ENCODE results near the gene U2AF2. TPM values are rescaled to one million over a fixed set of nuclear protein-coding genes. Genes with fewer than 3 reads are reported as not detected.

U2AF2 gene
- total RNA-seq (ENCODE audit: unreplicated experiment): 219 TPM
- long read RNA-seq: 0 reads

DNA sequence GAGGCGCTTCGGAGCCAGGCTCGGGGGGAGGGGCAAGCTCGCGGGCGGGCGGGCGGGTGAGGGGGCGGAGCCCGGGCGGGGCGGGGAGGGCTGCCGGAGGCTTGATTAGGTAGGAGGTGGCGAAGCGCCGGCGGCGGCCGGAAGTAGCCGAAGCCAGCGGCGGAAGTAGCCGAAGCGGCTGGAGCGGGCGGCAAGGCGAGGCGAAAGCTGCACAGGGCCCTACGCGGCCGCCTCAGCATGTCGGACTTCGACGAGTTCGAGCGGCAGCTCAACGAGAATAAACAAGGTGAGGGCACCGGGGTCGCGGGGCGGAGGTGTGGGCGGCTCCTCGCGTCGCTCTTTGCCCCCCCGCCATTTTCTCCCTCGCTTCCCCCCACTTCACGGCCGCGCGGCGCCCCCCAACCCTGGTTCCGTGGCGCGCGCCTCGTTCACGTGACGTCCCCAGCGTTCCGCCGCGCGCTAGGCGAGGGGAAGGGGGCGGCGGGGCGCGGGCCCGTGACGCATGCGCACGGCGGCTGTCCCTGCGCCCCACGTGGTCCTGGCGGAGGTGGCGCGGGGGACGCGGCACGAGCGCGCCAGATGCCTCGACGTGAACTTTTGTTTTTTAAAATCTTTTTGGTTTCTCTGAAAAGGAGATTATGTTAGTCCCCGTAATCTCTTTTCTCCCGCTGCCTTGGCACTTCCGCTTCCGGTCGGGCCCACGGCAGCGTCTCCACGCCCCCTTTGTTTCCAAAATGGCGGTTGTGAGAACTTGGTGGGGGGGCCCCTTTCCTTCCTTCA is at the start of gene U2AF2:
U2AF2 (plus strand) TSS at position 168 of the 780 bp plus-strand sequence; CDS start at position 238, 70 bp downstream.
- Mint-ChIP-seq H3K9me3 (ENCODE audit: unreplicated experiment) (no peaks in the 10 kb centered on the region), H3K36me3 (ENCODE audit: low read depth, unreplicated experiment) (peaks cover 23% of the 10 kb centered on the region), H3K27me3 (ENCODE audit: unreplicated experiment) (peaks cover 38% of the 10 kb centered on the region), H3K4me1 (ENCODE audit: unreplicated experiment) (peaks cover 54% of the 10 kb centered on the region), H3K4me3 (ENCODE audit: unreplicated experiment) (peak within 1 kb of the TSS; percentile 99), H3K27ac (ENCODE audit: unreplicated experiment) (peak within 1 kb of the TSS; percentile 99)
- TF ChIP-seq, protein P1, sequence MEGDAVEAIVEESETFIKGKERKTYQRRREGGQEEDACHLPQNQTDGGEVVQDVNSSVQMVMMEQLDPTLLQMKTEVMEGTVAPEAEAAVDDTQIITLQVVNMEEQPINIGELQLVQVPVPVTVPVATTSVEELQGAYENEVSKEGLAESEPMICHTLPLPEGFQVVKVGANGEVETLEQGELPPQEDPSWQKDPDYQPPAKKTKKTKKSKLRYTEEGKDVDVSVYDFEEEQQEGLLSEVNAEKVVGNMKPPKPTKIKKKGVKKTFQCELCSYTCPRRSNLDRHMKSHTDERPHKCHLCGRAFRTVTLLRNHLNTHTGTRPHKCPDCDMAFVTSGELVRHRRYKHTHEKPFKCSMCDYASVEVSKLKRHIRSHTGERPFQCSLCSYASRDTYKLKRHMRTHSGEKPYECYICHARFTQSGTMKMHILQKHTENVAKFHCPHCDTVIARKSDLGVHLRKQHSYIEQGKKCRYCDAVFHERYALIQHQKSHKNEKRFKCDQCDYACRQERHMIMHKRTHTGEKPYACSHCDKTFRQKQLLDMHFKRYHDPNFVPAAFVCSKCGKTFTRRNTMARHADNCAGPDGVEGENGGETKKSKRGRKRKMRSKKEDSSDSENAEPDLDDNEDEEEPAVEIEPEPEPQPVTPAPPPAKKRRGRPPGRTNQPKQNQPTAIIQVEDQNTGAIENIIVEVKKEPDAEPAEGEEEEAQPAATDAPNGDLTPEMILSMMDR (IDR thresholded peaks at IDR 0.05; ENCODE audit: unreplicated experiment): no peak
- peak; percentile 98 for DNase-seq (ENCODE audit: low spot score)

DNA sequence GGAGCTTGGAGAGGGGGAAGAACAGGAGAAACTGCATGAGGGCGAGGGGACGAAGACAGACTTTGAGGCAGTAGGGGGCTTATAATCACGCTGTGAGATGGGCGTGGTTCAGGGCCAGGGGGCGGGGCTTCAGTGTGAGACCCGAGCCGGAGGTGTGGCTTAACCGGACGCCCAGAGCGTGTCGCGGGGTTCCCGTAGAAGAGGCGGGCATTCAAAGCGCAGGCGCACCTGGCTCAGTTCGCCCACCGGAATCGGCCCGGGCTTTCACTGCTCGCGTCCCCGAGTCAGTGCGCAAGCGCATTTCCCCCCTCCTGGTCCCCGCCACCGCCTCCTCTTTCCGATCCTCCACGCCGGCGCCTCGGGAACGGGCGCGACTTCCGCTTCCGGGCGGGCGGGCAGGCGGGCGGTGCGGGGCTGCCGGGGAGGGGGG is 49.6 kb upstream of the U2AF2 start:
- Mint-ChIP-seq H3K4me1 (ENCODE audit: unreplicated experiment) (peaks cover 26% of the 10 kb centered on the region), H3K27me3 (ENCODE audit: unreplicated experiment) (peaks cover 30% of the 10 kb centered on the region), H3K9me3 (ENCODE audit: unreplicated experiment) (peaks cover 6% of the 10 kb centered on the region), H3K27ac (ENCODE audit: unreplicated experiment) (peak overlapping the region; percentile 94), H3K4me3 (ENCODE audit: unreplicated experiment) (peak overlapping the region; percentile 89), H3K36me3 (ENCODE audit: low read depth, unreplicated experiment) (peaks cover 24% of the 10 kb centered on the region)
- DNase-seq (ENCODE audit: low spot score): peak; percentile 97
- TF ChIP-seq, protein P1 (IDR thresholded peaks at IDR 0.05; ENCODE audit: unreplicated experiment): no peak

DNA sequence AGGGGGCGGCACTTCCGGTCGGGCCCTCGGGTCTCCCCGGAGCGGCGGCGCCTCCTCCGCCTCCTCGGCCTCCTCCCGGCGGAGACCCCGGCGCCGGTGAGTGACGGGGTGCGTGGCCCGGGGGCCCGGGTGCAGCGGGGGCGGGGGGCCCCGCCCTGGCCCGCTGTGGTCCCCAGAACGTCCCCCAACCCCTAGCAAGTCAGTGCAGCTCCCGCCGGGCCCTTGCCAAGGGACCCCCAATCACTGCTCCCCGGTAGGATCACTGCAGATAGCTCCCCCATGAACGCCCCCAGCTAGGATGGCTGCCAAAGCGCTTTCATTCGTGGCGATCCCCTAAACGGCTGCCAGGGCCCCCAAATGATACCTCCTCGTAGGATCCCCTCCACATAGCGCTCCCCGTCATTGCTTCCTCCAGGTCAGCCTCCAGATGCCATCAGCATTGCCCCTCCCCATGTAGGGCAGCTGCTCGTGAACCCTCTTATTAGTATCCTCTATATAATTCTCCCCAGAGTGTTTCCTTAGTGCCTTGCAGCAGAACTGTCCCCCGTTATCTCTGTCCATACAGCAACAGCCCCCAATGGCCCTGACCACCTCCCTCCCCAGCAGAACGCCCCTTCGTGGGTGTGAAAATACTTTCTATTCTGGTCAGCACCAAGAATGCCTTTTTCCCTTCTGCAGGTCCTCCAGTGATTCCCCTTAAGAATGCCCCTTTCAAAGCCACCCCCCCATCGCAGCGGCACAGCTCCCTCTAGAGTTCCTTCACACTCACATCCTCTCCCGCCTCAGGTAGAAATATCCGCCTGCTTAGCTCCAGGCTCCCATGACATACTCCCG is 49.0 kb upstream of the U2AF2 start, which contains the start of gene ZNF865:
ZNF865 (plus strand) TSS at position 11 of the 834 bp plus-strand sequence. CDS start 7,972 bp downstream, outside the sequence.
- H3K27me3 Mint-ChIP-seq (ENCODE audit: unreplicated experiment): peaks cover 32% of the 10 kb centered on the region
- TF ChIP-seq, protein P1 (IDR thresholded peaks at IDR 0.05; ENCODE audit: unreplicated experiment): no peak
- peaks cover 24% of the 10 kb centered on the region for H3K36me3 Mint-ChIP-seq (ENCODE audit: low read depth, unreplicated experiment)
- peak within 1 kb of the TSS; percentile 99 for H3K27ac Mint-ChIP-seq (ENCODE audit: unreplicated experiment)
- peak within 1 kb of the TSS; percentile 98 for H3K4me3 Mint-ChIP-seq (ENCODE audit: unreplicated experiment)
- DNase-seq (ENCODE audit: low spot score): peak; percentile 71
- H3K4me1 Mint-ChIP-seq (ENCODE audit: unreplicated experiment): peaks cover 26% of the 10 kb centered on the region
- H3K9me3 Mint-ChIP-seq (ENCODE audit: unreplicated experiment): peaks cover 6% of the 10 kb centered on the region

DNA sequence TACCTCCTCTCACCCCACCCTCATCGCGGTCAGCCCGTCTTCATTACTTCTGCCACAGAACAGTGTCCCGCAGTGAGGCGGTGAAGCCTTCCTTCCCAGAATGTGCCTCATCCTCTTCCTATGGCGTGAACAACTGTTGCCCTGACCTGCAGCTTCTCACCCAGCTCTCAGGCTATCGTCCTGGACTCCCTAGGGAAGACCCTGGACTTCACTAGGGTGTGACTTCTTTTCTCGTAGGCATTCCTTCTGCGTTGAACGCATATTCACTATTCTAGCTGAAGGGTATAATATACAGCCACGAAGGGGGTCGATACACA is 48.4 kb upstream of the U2AF2 start:
- DNase-seq (ENCODE audit: low spot score): no peak
- H3K27me3 Mint-ChIP-seq (ENCODE audit: unreplicated experiment): peaks cover 29% of the 10 kb centered on the region
- H3K27ac Mint-ChIP-seq (ENCODE audit: unreplicated experiment): peak overlapping the region; percentile 99
- H3K4me1 Mint-ChIP-seq (ENCODE audit: unreplicated experiment): peaks cover 26% of the 10 kb centered on the region
- peaks cover 26% of the 10 kb centered on the region for H3K36me3 Mint-ChIP-seq (ENCODE audit: low read depth, unreplicated experiment)
- TF ChIP-seq, protein P1 (IDR thresholded peaks at IDR 0.05; ENCODE audit: unreplicated experiment): no peak
- peaks cover 6% of the 10 kb centered on the region for H3K9me3 Mint-ChIP-seq (ENCODE audit: unreplicated experiment)
- peak overlapping the region; percentile 98 for H3K4me3 Mint-ChIP-seq (ENCODE audit: unreplicated experiment)
